Activated naive CD8-positive, alpha-beta T cell treated with anti-CD3 and anti-CD28 coated beads, Interleukin-2, amount 50 U/mL, for 16 hours (primary cell): ENCODE results near the gene AWAT2.

Source experiments
- DNase-seq: peaks from one replicate; pipeline ENCODE4 v3.0.0-alpha.2; 2020; ENCODE audit warnings: low read depth, low spot score

The AWAT2 gene, protein sequence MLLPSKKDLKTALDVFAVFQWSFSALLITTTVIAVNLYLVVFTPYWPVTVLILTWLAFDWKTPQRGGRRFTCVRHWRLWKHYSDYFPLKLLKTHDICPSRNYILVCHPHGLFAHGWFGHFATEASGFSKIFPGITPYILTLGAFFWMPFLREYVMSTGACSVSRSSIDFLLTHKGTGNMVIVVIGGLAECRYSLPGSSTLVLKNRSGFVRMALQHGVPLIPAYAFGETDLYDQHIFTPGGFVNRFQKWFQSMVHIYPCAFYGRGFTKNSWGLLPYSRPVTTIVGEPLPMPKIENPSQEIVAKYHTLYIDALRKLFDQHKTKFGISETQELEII

GRCh38 chrX:70049925-70050324 is at the start of gene AWAT2:
TSS of gene AWAT2 (minus strand) at chrX:70049938. CDS start at chrX:70049932, 6 bp downstream.
- no peak for DNase-seq

DNA sequence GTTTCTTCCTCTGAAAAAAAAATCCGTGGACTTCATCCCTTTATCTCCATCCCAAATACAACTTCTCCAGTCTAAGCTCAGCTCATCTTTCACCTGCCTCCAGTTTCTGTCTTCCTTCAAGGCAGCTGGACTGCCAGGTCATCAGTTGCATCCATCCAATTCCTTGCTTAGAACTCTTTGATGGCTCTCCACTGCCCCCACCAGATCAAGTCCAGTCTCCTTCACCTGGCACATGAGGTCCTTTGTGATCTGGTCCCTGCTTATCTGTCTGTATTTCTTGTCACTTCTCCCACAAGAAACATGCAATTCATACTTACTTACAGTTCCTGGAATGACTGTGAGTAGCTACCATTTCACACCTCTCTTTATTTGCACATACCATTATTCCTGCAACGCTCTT is 46.3 kb upstream of the AWAT2 start:
- no peak for DNase-seq

GRCh38 chrX:70092247-70092646 is 42.5 kb upstream of the AWAT2 start:
- no peak for DNase-seq

DNA sequence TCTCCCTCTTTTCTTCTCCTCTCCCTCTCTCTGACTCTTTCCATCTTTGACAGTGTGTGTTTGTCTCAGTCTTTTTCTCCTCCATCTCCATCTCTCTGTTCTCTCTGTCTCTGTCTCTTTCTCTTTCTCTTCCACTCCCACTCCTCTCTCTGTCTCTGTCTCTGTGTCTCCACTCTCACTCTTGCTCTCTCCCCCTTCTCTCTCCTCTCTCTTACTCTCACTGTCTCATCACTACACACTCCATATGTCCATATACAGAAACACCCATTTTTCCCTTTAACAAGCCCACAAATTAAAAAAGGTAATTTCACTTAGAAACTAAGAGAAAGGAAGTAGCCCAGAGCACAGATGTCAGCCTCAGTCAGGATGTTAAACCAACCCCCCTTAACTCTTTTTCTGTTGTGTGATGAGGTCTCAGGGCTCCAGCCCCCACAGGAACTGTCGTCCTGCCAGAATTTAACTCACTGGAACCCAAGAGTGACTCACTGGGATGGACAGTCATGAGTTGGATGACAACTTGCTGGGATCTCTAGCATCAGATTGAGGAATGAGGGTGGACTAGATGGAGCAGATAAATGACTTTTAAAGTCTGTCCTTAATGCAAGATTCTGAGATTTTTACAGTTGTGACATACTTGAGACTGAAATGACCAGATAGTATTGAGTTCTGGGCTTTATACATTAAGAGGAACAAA is 40.0 kb upstream of the AWAT2 start:
- no peak for DNase-seq

GRCh38 chrX:70088751-70089150 is 39.0 kb upstream of the AWAT2 start:
- DNase-seq = no peak

- no peak for DNase-seq
Measured at GRCh38 chrX:70087857-70088630, 38.3 kb upstream of the AWAT2 start.

DNA sequence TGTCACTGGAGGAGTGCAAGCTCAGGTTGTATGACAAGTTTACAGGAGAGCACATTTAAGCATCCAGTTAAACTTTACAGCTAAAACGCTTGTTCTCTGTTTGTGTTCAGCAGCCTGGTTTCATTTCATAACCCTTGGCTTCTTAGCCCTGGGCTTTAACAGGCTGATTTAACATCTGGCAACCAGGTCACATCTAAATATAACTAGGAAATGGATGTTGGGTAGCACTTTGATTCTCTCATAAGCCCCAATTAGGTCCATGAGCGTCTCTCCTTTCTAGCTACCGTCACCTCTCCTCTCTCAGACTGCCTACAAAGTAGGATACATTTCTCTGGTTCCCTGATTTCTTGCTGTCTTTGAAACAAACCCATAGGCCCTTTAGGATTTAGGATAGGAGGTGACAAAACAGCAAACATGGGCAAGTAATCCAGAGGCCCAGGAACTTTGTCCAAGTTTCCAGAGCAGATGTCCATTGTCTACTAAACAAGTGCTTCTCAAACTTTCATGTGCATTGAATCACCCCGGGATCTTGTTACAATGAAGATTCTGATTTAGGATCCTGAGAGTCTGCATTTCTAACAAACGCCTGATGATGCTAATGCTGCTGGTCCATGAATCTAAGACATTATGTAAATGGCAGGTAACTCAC is 35.0 kb upstream of the AWAT2 start:
- DNase-seq = no peak

- no peak for DNase-seq
Measured at GRCh38 chrX:70082723-70083122, 33.0 kb upstream of the AWAT2 start.

GRCh38 chrX:70079870-70080269 is 30.1 kb upstream of the AWAT2 start:
- no peak for DNase-seq

GRCh38 chrX:70079297-70079696 is 29.6 kb upstream of the AWAT2 start:
- DNase-seq = no peak

GRCh38 chrX:70066646-70067045 is 16.9 kb upstream of the AWAT2 start:
- DNase-seq = no peak

- DNase-seq = no peak
Measured at GRCh38 chrX:70062961-70063550, 13.3 kb upstream of the AWAT2 start.

DNA sequence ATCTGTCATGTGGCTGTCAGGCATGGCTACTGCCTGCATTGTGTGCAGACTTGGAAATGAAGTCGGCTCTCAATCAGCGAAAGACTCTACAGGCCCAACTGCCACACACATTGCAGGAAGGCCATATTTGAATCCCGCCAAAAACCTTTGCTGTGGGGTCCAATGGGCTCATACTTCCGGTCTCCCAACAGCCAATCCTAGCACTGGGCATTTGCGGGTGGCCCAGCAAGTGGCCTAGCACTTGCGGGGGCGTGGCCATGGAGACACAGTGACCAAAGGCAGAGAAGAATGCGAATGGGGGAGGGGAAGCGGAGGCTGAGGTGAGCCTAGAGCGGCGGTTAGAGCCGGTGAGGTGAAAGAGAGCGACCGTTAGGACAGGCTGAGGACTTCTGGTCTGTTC is 12.3 kb upstream of the AWAT2 start, which contains the start of gene OTUD6A:
TSS of gene OTUD6A (plus strand) at position 382 of the 400 bp plus-strand sequence. CDS start 68 bp downstream, outside the sequence.
- no peak for DNase-seq

DNA sequence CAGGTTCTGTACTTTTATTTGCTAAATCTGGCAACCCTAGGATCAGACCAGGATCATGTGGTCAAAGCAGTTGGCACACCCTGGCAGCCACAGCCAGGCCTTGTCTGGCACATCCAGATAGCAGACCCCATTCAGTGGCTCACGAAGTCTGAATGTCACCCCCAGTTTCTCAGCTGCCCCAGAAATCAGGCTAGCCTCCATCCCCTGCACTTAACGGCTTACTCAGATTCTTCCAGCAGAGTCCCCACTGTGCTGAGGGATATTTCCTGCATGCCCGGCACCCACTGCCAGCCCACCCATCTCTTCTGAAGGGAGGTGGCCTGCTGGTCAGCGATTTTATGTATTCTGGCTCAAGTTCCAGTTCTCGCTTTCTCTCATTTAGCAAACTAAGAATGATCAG is 4.7 kb upstream of the AWAT2 start:
- no peak for DNase-seq

DNA sequence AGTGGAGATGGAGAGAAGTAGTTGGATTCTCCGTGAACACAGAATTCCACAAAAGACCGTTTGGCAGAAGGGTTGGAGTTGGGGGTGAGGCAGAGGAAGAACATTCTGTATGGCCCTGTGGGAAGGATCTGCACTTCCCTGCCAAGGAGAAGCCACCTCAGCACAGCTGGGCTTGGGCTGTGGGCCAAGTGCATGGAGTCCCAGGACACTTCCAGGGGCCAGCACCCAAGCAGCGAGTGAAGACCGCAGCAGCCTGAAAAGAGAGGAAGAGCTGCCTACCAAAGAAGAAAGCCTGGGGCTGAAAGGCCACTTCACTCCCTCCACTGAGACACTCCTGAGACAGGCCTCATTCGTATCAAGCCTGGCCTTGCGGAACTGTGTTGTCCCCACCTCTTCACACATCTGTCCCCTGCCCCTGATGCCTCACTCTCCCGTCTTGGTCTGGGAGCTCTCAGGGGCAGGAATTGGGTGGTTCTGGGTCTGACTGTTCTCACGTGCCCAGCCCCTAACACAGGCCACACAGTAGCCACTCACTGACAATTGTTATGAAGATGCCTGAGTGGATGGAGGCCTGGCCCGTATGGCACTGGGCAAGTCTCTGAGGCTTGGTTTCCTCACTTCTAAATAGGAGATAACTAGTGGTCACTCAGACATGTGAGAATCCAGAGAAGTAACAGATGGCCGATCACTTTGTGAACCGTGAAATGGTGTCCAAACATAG is 3.3 kb upstream of the AWAT2 start:
- DNase-seq = no peak

DNA sequence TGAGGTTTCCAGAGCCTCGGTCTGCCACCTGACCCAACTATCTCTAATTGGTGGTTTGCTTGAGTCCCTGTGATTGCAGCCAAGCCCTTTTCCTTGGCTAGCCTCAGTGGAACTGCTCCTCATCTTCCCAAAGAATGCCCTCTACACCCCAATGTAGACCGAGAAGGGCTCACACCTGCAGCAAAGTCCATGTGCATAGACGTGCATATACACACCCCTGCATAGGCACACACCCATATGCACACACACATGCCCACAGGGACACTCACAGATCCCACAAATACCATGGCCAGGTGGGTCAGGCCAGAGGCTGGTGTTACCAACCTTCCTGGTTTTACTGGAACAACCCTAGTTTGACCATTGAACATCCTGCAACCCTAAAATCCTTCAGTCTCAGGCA is 332 bp downstream of the AWAT2 start:
- DNase-seq = no peak

DNA sequence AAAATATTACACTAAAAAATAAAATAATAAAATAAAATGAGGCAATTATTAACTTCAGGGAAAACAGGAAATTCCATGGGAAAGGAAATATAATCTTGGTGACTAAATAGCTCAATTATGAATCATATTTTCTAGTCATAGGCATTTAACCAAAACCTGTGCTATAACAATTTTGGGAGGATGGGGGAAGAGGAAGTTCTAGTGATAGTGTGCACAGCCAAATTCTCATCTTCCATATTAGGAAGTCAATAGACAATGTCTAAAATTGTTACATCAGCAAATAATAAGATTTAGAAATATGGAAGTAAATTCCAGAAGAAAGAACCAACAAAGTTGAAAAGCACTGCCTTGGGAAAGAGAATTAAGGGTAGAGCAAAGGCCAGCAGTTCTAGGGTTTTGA is 2.8 kb downstream of the AWAT2 start:
- no peak for DNase-seq

DNA sequence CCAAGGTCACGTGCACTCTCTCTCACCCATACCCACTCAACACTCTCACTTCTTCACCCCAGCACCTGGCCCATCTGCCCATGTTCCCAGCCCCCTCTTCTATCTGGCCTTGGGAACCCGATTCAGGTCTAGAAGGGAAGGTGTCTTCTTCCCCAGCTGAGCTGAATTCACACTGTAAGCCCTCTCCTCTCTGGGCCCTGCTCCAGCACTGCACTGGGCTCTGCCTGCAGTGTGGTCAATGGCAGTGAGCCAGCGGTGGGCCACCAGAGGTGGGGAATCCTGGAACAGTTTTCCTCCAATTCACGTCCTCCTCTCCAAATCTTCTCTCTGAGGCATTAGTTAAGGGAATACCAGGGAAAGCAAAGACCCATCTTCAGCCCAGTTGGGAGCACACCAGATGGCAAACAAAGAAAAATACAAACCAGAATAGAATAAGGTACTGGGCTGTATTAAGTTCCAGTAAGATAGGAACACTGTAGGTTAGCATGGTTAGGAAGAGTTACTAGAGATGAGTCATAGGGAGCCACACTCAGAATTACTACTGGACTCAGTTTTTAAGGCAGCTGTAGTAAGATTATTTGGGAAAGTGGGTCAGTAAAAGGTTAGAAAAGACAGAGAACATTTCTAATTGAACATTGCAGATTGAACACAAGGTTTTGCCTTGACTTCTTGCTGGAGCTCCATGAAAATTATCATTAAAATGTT is 5.0 kb downstream of the AWAT2 start:
- DNase-seq = no peak

DNA sequence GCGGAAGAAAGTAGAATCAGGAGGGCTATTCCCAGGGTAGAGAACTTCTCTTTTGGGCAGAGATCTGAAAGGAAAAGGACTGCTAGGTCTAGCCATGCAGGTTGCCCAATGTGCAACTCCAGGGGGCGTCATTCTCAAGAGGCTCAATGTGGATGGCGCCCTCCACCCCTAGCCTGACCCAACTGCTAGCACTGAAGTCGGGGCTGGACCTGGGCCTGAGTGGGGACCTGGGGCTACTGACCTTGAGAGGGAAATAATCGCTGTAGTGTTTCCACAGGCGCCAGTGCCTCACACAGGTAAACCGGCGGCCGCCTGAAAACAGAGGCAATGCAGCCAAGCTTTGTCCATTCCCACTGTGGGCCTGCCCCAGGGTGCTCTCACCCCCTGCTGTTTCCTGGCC is 6.1 kb downstream of the AWAT2 start:
- DNase-seq = no peak
